ENCODE results near the gene UXS1.

Gene UXS1

GRCh38 chr2:106156305-106157296 is 37.5 kb downstream of the UXS1 start:
- Histone ChIP-seq H3K9me3 (ENCODE audit: insufficient read depth, low read depth, low read length) (no peaks in the 10 kb centered on the region), H3K27ac (ENCODE audit: low read depth, low read length) (no peak overlapping the region), H3K4me1 (ENCODE audit: control insufficient read depth in 1 of 2, insufficient read depth in 2 of 2, low read length in 2 of 2) (peaks cover 19 to 25% of the 10 kb centered on the region in 2 experiments), H2BK5ac (ENCODE audit: low read depth, low read length, poor library complexity) (no peak overlapping the region), H2AK5ac (ENCODE audit: low read length) (no peak overlapping the region), H2BK12ac (ENCODE audit: low read length) (no peak overlapping the region), H3K4me2 (ENCODE audit: low read length) (no peak overlapping the region), H3K14ac (ENCODE audit: low read length) (no peak overlapping the region), H3K23ac (ENCODE audit: low read length) (no peak overlapping the region), H2AFZ (ENCODE audit: insufficient read depth, low read length, poor library complexity) (no peak overlapping the region), H3K79me1 (ENCODE audit: low read length) (peaks cover 4% of the 10 kb centered on the region), H2BK120ac (ENCODE audit: insufficient read depth, low read length, poor library complexity) (no peak overlapping the region), H4K91ac (ENCODE audit: low read depth, low read length) (no peak overlapping the region), H3K36me3 (ENCODE audit: control insufficient read depth in 1 of 2, insufficient read depth in 2 of 2, low read length in 2 of 2) (peaks cover 6 to 7% of the 10 kb centered on the region in 2 experiments), H3K4me3 (ENCODE audit: low read depth, low read length) (no peak overlapping the region), H3K18ac (ENCODE audit: low read length) (no peak overlapping the region), H4K8ac (ENCODE audit: low read depth, low read length) (no peak overlapping the region), H3K79me2 (ENCODE audit: control insufficient read depth, insufficient read depth, low read length, poor library complexity) (no peaks in the 10 kb centered on the region), H3K4ac (ENCODE audit: low read depth, low read length) (no peak overlapping the region), H3K27me3 (ENCODE audit: insufficient read depth, low read length) (no peaks in the 10 kb centered on the region), H3K9ac (ENCODE audit: low read length) (no peak overlapping the region), H4K12ac (ENCODE audit: low read depth, low read length) (no peak overlapping the region)
- no CpG with 5 or more reads among the region's 10 CpGs for WGBS (ENCODE audit: extremely low coverage, insufficient coverage, insufficient read length)
- DNase-seq: no peak

GRCh38 chr2:106153781-106154180 is 40.3 kb downstream of the UXS1 start:
- Histone ChIP-seq H4K12ac (ENCODE audit: low read depth, low read length) (no peak overlapping the region), H3K9ac (ENCODE audit: low read length) (no peak overlapping the region), H2BK120ac (ENCODE audit: insufficient read depth, low read length, poor library complexity) (no peak overlapping the region), H3K79me2 (ENCODE audit: control insufficient read depth, insufficient read depth, low read length, poor library complexity) (no peaks in the 10 kb centered on the region), H3K4me1 (ENCODE audit: control insufficient read depth in 1 of 2, insufficient read depth in 2 of 2, low read length in 2 of 2) (peaks cover 13% of the 10 kb centered on the region in 2 experiments), H3K9me3 (ENCODE audit: insufficient read depth, low read depth, low read length) (no peaks in the 10 kb centered on the region), H3K18ac (ENCODE audit: low read length) (no peak overlapping the region), H2BK12ac (ENCODE audit: low read length) (no peak overlapping the region), H2AK5ac (ENCODE audit: low read length) (no peak overlapping the region), H3K23ac (ENCODE audit: low read length) (no peak overlapping the region), H3K27ac (ENCODE audit: low read depth, low read length) (no peak overlapping the region), H2BK5ac (ENCODE audit: low read depth, low read length, poor library complexity) (no peak overlapping the region), H4K8ac (ENCODE audit: low read depth, low read length) (no peak overlapping the region), H4K91ac (ENCODE audit: low read depth, low read length) (no peak overlapping the region), H2AFZ (ENCODE audit: insufficient read depth, low read length, poor library complexity) (no peak overlapping the region), H3K79me1 (ENCODE audit: low read length) (peaks cover 4% of the 10 kb centered on the region), H3K4ac (ENCODE audit: low read depth, low read length) (no peak overlapping the region), H3K14ac (ENCODE audit: low read length) (no peak overlapping the region), H3K4me2 (ENCODE audit: low read length) (no peak overlapping the region), H3K36me3 (ENCODE audit: control insufficient read depth in 1 of 2, insufficient read depth in 2 of 2, low read length in 2 of 2) (peaks cover 2 to 7% of the 10 kb centered on the region in 2 experiments), H3K27me3 (ENCODE audit: insufficient read depth, low read length) (no peaks in the 10 kb centered on the region), H3K4me3 (ENCODE audit: low read depth, low read length) (no peak overlapping the region)
- no peak for DNase-seq
- no CpG with 5 or more reads among the region's 1 CpG for WGBS (ENCODE audit: extremely low coverage, insufficient coverage, insufficient read length)

- peak overlapping the region; percentile 48 for H4K91ac ChIP-seq (ENCODE audit: low read depth, low read length)
- peaks cover 3 to 15% of the 10 kb centered on the region in 2 experiments for H3K36me3 ChIP-seq (ENCODE audit: control insufficient read depth in 1 of 2, insufficient read depth in 2 of 2, low read length in 2 of 2)
- H3K79me2 ChIP-seq (ENCODE audit: control insufficient read depth, insufficient read depth, low read length, poor library complexity): no peaks in the 10 kb centered on the region
- H2AK5ac ChIP-seq (ENCODE audit: low read length): peak overlapping the region; percentile 47
- no peak overlapping the region for H2BK12ac ChIP-seq (ENCODE audit: low read length)
- no peaks in the 10 kb centered on the region for H3K9me3 ChIP-seq (ENCODE audit: insufficient read depth, low read depth, low read length)
- H3K4me3 ChIP-seq (ENCODE audit: low read depth, low read length): no peak overlapping the region
- peak overlapping the region; percentile 61 for H3K27ac ChIP-seq (ENCODE audit: low read depth, low read length)
- no peak overlapping the region for H3K4me2 ChIP-seq (ENCODE audit: low read length)
- DNase-seq: no peak
- no peak overlapping the region for H3K9ac ChIP-seq (ENCODE audit: low read length)
- WGBS (ENCODE audit: extremely low coverage, insufficient coverage, insufficient read length): no CpG with 5 or more reads among the region's 3 CpGs
- H3K18ac ChIP-seq (ENCODE audit: low read length): no peak overlapping the region
- no peaks in the 10 kb centered on the region for H3K27me3 ChIP-seq (ENCODE audit: insufficient read depth, low read length)
- H3K14ac ChIP-seq (ENCODE audit: low read length): no peak overlapping the region
- peak overlapping the region; percentile 55 for H2BK120ac ChIP-seq (ENCODE audit: insufficient read depth, low read length, poor library complexity)
- no peak overlapping the region for H2AFZ ChIP-seq (ENCODE audit: insufficient read depth, low read length, poor library complexity)
- no peak overlapping the region for H3K4ac ChIP-seq (ENCODE audit: low read depth, low read length)
- H4K12ac ChIP-seq (ENCODE audit: low read depth, low read length): no peak overlapping the region
- no peak overlapping the region for H4K8ac ChIP-seq (ENCODE audit: low read depth, low read length)
- H3K4me1 ChIP-seq (ENCODE audit: control insufficient read depth in 1 of 2, insufficient read depth in 2 of 2, low read length in 2 of 2): peaks cover 20 to 21% of the 10 kb centered on the region in 2 experiments
- H3K23ac ChIP-seq (ENCODE audit: low read length): no peak overlapping the region
- peaks cover 13% of the 10 kb centered on the region for H3K79me1 ChIP-seq (ENCODE audit: low read length)
- peak overlapping the region; percentile 42 for H2BK5ac ChIP-seq (ENCODE audit: low read depth, low read length, poor library complexity)
These were observed 46.4 kb downstream of the UXS1 start for GRCh38 chr2:106147665-106148064.

GRCh38 chr2:106147159-106147558 is 46.9 kb downstream of the UXS1 start:
- Histone ChIP-seq H3K4me2 (ENCODE audit: low read length) (no peak overlapping the region), H2AFZ (ENCODE audit: insufficient read depth, low read length, poor library complexity) (no peak overlapping the region), H2BK12ac (ENCODE audit: low read length) (peak overlapping the region; percentile 90), H3K79me1 (ENCODE audit: low read length) (peaks cover 13% of the 10 kb centered on the region), H3K4me3 (ENCODE audit: low read depth, low read length) (no peak overlapping the region), H3K18ac (ENCODE audit: low read length) (peak overlapping the region; percentile 21), H4K91ac (ENCODE audit: low read depth, low read length) (peak overlapping the region; percentile 78), H2BK120ac (ENCODE audit: insufficient read depth, low read length, poor library complexity) (peak overlapping the region; percentile 79), H3K4ac (ENCODE audit: low read depth, low read length) (no peak overlapping the region), H3K4me1 (ENCODE audit: control insufficient read depth in 1 of 2, insufficient read depth in 2 of 2, low read length in 2 of 2) (peaks cover 20 to 21% of the 10 kb centered on the region in 2 experiments), H3K9me3 (ENCODE audit: insufficient read depth, low read depth, low read length) (no peaks in the 10 kb centered on the region), H3K36me3 (ENCODE audit: control insufficient read depth in 1 of 2, insufficient read depth in 2 of 2, low read length in 2 of 2) (peaks cover 3 to 16% of the 10 kb centered on the region in 2 experiments), H3K79me2 (ENCODE audit: control insufficient read depth, insufficient read depth, low read length, poor library complexity) (no peaks in the 10 kb centered on the region), H2AK5ac (ENCODE audit: low read length) (peak overlapping the region; percentile 29), H3K27ac (ENCODE audit: low read depth, low read length) (peak overlapping the region; percentile 73), H2BK5ac (ENCODE audit: low read depth, low read length, poor library complexity) (peak overlapping the region; percentile 61), H3K23ac (ENCODE audit: low read length) (no peak overlapping the region), H3K14ac (ENCODE audit: low read length) (peak overlapping the region; percentile 41), H3K9ac (ENCODE audit: low read length) (no peak overlapping the region), H4K12ac (ENCODE audit: low read depth, low read length) (no peak overlapping the region), H3K27me3 (ENCODE audit: insufficient read depth, low read length) (no peaks in the 10 kb centered on the region), H4K8ac (ENCODE audit: low read depth, low read length) (peak overlapping the region; percentile 47)
- WGBS (ENCODE audit: extremely low coverage, insufficient coverage, insufficient read length): no CpG with 5 or more reads among the region's 3 CpGs
- DNase-seq: peak in 1 of 2 donors; percentile 60
